GM19468 (cell line): ENCODE results near the gene VSX1.

Experiments used
- ATAC-seq: cut with Tn5 transposase; IDR thresholded peaks from one replicate; pipeline ENCODE4 v1.9.1; 2021; ENCODE audit warnings: mild to moderate bottlenecking, moderate library complexity, moderate number of reproducible peaks; ENCODE audit not compliant: unreplicated experiment; ENCODE audit errors: extremely low read depth

The VSX1 gene

GRCh38 chr20:25030007-25030648 is 51.8 kb downstream of the VSX1 start:
- no peak for ATAC-seq

- no peak for ATAC-seq
Measured at GRCh38 chr20:25025986-25026605, 55.8 kb downstream of the VSX1 start.
